ENCODE measurements around the gene NDFIP1. TPM values are rescaled to one million over a fixed set of nuclear protein-coding genes. Genes with fewer than 3 reads are reported as not detected.
A peak's percentile ranks its signal among the peaks of the same experiment; 100 is the strongest.

Gene NDFIP1
- total and polyA plus RNA-seq, 2 of the 4 experiments (the other 2 are of a cell fraction) = 7.7 to 15.4 TPM

DNA sequence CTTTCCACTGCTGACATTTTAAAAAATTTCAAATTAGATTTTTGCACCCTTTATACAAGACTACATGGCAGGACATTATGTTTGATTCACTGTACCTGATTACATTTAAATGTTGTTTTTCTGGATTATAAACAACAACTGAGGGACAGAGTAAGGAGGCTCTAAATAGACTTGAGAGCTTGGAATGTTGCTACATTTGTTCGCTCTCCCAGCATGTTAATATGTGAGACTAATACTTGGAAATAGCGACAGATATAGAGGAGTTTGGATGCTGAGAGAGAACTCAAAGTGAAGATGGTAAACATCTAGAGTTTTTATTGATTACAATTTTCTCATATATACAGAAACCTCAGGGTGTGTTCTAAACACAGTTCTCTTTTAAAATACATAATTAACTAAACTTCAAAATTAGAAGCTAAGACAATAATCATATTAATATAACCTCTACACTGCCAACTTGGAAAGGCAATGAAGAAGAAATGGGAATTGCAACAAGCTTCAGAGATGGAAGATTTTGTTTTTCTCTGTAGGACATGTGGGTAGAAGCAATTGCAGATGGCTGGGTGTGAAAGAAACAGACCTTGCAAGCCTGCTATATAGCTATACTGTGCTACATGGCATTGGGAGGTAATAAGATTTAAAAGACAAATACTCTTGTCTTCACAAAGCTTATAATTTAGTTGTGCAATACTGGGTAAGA, 1.4 kb upstream of the NDFIP1 start:
- H4K91ac ChIP-seq (ENCODE audit: insufficient read depth, low read depth, low read length) = no peak overlapping the region
- dilution Hi-C loops (cut with HindIII; ENCODE audit: low sequenced_read_pairs, unreplicated experiment) = no loop called here
- H3K56ac ChIP-seq (ENCODE audit: extremely low read depth, insufficient read depth, low read length) = no peak overlapping the region
- H3K27ac ChIP-seq (ENCODE audit: insufficient read depth, low read length) = no peak overlapping the region
- H2BK20ac ChIP-seq (ENCODE audit: low read depth, low read length) = no peak overlapping the region
- H2AK9ac ChIP-seq (replicated peaks; ENCODE audit: low read depth, low read length, poor library complexity) = no peak overlapping the region
- H3K4me2 ChIP-seq (ENCODE audit: low read depth, low read length) = no peak overlapping the region
- H3K23ac ChIP-seq (ENCODE audit: low read depth, low read length) = no peak overlapping the region
- no peak overlapping the region for H4K8ac ChIP-seq (ENCODE audit: low read depth in 2 of 2, low read length in 2 of 2)
- peaks cover 4% of the 10 kb centered on the region for H3K4me1 ChIP-seq (ENCODE audit: control insufficient read depth, insufficient read depth, low read length)
- H3K9ac ChIP-seq (ENCODE audit: low read depth, low read length) = no peak overlapping the region
- ATAC-seq (ENCODE audit: low read depth) (no peak), DNase-seq (no peak)
- intact Hi-C loops (cut with micrococcal nuclease) = no loop called here
- H4K5ac ChIP-seq (ENCODE audit: low read depth, low read length) = no peak overlapping the region
- no peak overlapping the region for H3K4me3 ChIP-seq (ENCODE audit: insufficient read depth, low read depth, low read length)
- H2AK5ac ChIP-seq (ENCODE audit: low read depth, low read length) = no peak overlapping the region
- H3K14ac ChIP-seq (replicated peaks; ENCODE audit: low read depth, low read length) = no peak overlapping the region
- POLR2A ChIA-PET (ENCODE audit: unreplicated experiment) = no interaction called here
- in situ Hi-C loops (cut with MboI; ENCODE audit: low sequenced_read_pairs) = loop anchor here (25.0 kb wide), 1 partner anchor 420 kb away; the partner anchor contains the start of gene ARAP3
- no peaks in the 10 kb centered on the region for H3K36me3 ChIP-seq (ENCODE audit: control insufficient read depth, insufficient read depth, low read length)
- H2BK15ac ChIP-seq (ENCODE audit: low read depth, low read length) = no peak overlapping the region
- H3K4ac ChIP-seq (ENCODE audit: low read depth, low read length) = no peak overlapping the region
- H3K18ac ChIP-seq (ENCODE audit: low read depth, low read length) = no peak overlapping the region
- CTCF ChIA-PET = interaction anchor here (1.0 kb wide), 1 partner anchor 138 kb away, joined by 3 read pairs; the partner anchor contains the start of gene RNF14
- H2BK120ac ChIP-seq (ENCODE audit: low read depth, low read length) = no peak overlapping the region
- H3K27me3 ChIP-seq (ENCODE audit: control insufficient read depth, insufficient read depth, low read length) = no peaks in the 10 kb centered on the region
- TF ChIP-seq NFE2L2 (IDR thresholded peaks at IDR 0.05; ENCODE audit: low read depth, low read length) (no peak), POLR2A (IDR thresholded peaks at IDR 0.05; ENCODE audit: low read depth, low read length) (no peak), CEBPB (IDR thresholded peaks at IDR 0.05; ENCODE audit: low read depth, low read length) (peak; percentile 36; the same call in 1 of the 2 replicates)
- TF ChIP-seq, protein P1, sequence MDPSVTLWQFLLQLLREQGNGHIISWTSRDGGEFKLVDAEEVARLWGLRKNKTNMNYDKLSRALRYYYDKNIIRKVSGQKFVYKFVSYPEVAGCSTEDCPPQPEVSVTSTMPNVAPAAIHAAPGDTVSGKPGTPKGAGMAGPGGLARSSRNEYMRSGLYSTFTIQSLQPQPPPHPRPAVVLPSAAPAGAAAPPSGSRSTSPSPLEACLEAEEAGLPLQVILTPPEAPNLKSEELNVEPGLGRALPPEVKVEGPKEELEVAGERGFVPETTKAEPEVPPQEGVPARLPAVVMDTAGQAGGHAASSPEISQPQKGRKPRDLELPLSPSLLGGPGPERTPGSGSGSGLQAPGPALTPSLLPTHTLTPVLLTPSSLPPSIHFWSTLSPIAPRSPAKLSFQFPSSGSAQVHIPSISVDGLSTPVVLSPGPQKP (IDR thresholded peaks at IDR 0.05; ENCODE audit: borderline replicate concordance, low read depth, low read length) = no peak
- H3K9me1 ChIP-seq (ENCODE audit: insufficient read depth, low read length) = peaks cover 4% of the 10 kb centered on the region
- BruUV-seq (replicated peaks) = no TSS peak
- no peaks in the 10 kb centered on the region for H3K9me3 ChIP-seq (ENCODE audit: control insufficient read depth, insufficient read depth, low read length)
- no CpG with 5 or more reads among the region's 2 CpGs for WGBS, 2 experiments (ENCODE audit: extremely low coverage in 2 of 2, insufficient read length in 1 of 2)
- no peak overlapping the region for H2BK5ac ChIP-seq (ENCODE audit: low read depth, low read length, poor library complexity, severe bottlenecking)
- H3K79me1 ChIP-seq (ENCODE audit: low read depth in 1 of 2, low read length in 2 of 2) = peaks cover 8 to 22% of the 10 kb centered on the region in 2 experiments
- H4K20me1 ChIP-seq (ENCODE audit: insufficient read depth, low read length) = peaks cover 26% of the 10 kb centered on the region
- no peak overlapping the region for H2AFZ ChIP-seq (replicated peaks; ENCODE audit: low read length, poor library complexity)
